MV-4-11 (cell line): ENCODE measurements around the gene ABI3BP.

ENCODE experiments used
- DNase-seq: peaks from one replicate; lab custom pipeline; 2025; lab: John Stamatoyannopoulos, UW

Gene ABI3BP

DNA sequence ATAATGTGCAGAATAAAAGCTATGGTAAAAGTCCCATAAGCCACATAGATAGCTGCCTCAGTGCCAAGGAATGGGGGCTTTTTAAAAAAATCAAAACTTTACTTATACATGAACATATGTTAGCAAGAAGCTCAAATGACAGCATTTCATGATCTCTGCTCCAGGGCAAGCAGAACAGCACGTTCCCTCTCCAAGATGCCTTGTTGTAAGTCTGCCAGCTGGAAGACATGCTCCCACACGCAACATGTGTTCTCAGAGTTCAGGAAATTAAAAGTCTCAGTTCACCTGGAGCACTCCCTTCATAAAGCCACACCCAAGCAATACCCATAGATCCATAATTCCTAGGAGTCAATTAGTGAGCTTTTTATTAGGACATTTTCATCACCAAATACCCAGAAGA is 52.2 kb downstream of the ABI3BP start:
- DNase-seq, result no peak

DNA sequence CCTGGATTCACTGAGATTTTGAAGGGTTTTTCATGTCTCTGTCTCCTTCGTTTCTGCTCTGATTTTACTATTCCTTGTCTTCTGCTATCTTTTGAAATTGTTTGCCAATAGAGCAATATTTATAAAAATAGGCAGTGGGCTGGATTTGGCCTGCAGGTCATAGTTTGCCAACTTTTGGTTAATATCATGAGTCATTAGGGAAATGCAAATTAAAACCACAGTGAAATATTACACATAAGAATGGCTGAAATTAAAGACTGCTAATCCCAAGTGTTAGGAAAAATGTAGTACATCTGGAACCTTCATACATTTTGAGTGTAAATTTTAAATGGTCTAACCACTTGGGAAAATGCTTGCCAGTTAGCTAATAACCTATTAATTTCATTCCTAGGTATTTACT is 56.3 kb downstream of the ABI3BP start:
- no peak for DNase-seq

DNA sequence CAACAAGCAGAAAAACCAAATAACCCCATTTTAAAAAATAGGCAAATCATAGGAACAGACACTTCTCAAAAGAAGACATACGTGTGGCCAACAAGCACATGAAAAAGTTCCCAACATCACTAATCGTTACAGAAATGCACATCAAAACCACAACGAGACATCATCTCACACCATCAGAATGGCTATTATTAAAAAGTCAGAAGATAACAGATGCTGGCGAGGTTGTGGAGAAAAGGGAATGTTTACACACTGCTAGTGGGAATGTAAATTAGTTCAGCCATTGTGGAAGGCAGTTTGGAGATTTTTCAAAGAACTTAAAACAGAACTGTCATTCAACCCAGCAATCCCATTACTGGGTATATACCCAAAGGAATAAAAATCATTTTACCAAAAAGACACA is 60.7 kb downstream of the ABI3BP start:
- DNase-seq, result no peak

DNA sequence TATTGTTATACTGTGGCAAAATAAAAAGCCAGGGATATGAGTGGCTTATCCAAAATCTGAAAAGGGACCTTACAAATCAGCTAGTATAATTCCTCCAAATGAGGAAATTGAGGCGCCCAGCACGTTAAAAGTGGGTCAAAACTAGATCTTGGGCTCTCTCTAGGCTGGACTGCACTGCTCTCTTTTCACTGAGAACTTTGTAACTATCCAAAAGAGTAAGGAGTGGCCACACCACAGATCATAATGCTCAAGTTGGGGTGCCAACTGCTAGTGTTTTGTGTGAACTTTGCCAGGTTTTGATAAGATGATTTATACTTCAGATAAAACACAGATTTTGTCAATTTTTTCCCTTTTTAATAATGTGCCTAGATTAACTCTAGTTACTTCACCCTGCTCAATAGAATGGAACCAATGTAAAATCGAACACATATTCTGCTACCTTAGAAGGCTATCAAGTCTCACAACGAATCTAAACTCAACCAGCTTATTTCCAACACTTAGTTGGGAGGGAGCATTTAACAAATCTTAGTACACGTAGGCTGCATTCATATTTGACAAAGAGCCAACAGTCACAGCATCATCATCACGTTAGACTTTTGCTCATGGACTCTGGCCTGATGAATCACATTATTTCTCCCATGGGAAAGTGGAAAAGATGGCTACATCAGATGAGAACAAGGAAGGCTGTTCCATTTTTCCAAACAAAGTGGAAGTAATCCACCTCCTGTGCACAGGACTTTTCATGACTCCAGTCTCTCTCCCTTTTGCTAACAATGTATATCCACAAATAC is 64.4 kb downstream of the ABI3BP start:
- DNase-seq, result no peak

DNA sequence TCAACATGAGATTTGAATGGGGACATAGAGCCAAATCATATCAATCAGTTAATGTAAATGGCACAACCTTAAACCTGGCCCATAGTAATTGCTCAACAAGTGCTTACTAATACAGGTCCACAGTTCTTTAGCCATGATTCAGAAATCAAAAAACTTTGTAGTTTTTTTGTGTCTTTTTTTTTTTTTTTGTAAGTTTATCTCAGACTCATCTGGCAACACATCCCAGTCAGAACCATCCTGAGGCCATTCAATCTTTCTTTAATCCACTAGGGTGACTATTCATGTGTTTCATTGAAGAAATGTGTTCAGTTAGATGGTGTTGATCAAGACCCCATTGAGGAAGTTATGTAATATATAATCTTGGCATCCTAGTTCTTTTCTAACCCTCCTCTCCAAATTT is 65.4 kb downstream of the ABI3BP start:
- DNase-seq, result no peak

DNA sequence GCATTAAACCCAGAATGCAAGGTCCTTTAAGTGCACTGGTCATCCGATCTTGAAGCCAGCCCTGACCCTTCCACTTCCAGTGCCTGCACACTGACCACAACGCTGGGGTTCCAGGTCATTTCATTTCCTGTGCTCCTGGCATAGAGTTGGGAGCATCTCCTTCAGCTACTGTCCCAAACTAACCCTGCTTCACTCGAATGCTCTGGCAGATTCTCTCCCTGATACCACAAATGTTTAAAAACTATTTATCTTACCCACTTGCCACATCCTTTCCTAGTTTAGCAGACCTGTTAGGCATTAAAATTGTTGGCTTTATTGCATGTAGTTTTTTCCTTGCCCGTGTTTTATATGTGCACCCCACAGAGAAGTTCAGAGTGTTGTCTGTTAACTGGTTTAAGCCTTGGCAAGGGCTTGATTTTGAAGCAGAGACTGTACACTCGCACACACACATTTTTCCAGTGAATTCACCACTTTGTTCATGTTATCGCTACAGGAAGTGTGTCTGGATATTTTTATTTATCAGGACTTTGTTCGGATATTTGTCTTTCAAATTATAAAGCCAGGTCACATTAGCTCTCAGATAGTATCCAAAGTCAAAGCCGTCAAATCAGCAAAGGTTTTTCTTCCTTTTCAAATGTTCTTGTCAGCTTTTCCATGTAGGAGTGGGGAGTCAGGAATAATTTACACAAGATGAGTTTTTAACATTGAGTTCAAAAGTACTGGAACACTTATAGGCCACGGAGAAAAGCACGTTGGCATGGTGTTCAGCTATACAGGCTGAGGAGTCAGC is 77.3 kb downstream of the ABI3BP start:
- no peak for DNase-seq

DNA sequence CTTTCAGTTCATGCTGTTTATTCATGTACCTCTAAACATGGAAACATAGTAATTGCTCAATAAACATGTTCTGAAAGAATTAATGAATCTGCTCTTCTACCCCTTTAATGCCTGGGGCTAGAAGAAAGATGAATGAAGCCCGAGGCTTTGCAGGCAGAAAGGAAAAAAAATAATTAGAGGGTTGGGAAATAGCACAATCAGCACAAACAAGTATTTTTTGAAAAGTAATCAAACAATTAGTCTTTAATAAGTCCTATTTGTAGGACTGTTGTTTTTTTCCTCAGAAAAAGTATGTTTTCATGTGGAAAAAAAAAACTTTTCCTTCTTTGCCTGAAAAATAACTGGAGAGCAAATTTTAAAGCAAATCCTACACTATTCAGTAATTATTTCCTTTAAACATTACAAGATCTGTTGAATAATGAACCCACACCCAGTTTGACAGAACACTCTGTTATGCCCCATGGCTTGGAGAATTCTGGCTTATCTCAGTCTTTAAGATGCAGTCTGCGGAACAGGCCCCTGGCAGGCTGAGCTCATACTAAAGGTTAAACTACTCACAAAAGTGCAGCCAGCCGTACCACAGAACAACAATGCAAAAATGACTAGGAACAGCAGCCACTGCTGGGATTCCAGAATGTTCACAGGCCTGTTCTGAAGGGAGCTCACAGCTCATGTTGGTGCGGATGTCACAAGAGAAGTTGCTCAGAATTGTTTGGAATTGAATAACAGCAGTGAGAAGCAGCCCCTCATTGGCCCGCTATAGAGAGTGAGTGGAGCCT is 79.2 kb downstream of the ABI3BP start:
- no peak for DNase-seq

DNA sequence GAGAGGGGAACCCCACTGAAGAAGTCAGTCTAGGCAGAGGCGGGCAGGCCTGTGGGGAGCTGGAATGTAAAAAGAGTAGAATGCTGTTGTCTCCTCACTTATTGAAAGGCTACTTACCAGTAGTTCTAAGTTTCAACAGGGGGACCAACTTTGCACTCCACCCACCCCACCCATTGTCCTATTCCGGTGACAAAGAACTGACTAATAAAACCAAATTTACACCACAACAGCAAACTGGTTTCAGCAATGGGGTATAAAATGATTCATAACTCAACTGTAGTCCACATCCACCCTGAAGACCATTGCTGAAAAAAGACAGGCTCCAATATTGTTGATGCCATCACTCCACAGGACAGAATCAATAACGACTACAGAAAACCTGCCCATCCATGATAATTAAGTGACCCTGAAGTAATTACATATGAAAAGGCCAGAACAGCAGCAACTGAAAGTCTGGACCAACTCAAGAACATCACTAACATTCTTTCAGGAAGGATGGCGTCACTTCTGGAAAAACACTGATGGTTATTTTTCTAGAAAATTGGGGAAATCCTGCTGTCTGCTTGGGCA is 80.2 kb downstream of the ABI3BP start:
- DNase-seq, result no peak

DNA sequence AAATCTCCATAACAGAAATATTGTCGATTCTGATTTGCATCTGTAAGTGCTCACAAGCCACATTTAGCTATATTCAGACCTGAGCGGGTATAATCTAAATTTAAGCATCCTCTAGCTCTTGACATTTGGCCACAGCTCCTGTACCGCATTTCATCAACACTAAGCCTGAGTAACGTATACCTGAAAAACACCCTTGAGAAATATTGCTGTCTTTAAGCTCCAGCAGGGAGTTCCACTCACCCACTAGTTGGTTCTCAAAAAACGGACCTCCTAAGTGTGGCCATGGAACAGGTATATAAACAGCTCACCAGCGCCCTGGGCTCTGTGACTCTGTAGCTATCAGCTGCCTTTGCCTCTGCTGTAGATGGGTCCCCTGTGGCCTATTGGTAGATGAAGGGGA is 80.7 kb downstream of the ABI3BP start:
- DNase-seq, result no peak

DNA sequence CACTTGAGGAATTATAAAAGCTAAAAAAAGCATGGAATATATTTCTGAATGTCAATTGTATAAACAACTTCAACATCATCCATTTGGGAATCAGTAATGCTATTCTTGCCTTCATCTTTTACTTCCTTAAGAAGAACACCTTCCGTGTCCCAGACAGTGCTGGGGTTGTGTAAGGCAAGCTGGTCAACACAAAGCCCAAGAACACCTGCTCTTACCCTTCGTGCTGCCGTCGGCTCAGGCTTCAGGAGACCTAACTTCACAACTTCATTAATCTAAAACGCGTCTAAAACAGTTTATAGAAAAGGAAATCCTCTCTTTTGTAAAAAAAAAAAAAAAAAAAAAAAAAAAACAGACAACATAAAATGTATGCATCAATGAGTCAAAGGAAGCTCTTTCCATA is 81.3 kb downstream of the ABI3BP start:
- DNase-seq, result no peak

DNA sequence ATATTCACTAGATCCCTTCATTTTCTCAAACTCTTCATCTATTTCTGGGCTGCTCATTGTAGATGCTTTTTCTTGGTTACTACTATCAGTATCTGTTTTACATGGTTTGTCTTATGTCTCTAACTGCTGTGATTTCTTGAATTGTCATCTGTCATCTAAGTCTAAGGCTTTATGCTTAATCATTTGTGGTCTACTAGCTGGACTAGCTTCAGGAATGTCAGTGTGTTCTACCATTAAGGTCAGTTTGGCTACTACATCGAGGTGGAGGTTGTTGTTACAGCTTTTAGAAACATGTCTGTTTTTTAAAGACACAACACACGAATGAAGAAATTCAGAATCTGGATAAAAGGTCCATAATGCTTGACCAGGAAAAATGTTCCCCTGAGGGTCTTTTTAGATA is 82.2 kb downstream of the ABI3BP start:
- DNase-seq, result no peak

DNA sequence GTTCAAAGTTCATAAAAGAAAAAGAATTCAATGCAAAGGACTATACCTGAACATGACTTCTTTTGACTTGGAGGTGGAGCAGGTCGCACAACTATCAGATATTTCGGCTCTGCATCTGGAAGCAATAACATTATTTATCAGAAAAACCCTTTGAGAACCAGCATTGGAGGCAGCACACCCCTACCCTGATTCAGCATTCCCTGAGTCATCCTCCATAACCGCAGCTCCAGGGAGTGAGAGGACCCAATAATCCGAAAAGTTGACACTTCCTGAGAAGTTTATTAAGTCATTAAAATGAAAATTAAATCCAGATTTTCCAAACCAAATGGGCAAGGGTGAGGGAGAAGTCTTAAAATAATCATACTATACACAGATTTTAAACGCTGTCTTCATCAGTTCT is 90.6 kb downstream of the ABI3BP start:
- no peak for DNase-seq

DNA sequence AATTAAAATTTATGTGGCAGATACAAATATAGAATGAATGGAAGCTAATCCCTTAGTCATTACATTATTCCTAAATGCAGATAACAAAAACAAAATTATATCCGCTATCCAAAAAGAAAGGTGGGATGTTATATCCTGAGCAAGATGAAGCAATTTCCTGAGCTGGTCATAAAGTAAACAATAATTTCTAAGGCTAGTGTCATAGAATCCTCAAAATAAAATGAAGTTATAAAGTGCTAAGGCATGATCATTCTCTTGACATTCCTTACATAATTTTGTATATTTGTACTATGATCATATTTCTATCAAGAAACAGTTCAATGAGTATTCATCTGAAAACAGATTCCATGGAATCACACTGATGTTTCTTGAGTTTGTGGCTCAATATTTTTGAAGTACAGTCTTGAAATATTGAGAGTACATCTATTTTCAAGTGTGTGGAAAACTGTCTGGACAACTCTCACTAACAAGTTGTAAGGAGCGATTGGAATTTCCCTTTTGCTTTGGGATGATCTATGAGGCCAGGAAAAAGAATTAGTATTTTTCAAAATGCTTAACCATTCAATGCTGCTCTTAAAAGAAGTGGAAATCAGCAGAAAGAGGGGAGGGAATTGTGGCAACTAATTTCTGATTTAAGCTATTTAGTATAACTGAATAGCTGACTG is 92.4 kb downstream of the ABI3BP start:
- no peak for DNase-seq

DNA sequence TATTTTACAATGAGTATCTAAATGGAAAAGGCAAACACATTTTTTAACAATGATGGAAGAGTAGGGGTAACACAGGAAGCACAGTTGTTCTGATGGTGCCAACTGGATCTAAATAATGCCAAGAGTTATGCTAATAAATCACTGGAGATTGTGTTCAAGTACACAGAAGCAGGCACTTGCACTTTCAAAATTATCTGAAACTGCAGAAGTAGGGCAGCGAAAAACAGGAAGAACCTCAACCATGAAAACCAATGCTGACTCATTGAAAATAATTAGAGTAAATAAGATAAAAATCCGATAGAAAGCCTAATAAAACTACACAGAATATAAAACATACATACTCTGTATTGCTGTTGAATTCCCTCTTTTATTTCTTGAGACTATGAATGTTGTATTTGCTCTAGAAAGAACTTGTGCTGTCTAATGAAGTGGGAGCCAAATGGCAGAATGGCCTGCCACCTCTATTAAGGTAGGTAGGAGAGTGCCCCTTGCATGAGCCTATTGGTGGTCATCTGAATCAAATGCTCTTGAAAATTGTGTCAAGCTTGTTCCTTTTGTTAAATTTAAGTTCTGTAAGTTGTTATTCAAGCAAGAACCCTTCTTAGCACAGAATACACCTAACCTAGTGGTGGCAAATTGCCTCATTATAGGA is 93.7 kb downstream of the ABI3BP start:
- DNase-seq, result peak; percentile 19

DNA sequence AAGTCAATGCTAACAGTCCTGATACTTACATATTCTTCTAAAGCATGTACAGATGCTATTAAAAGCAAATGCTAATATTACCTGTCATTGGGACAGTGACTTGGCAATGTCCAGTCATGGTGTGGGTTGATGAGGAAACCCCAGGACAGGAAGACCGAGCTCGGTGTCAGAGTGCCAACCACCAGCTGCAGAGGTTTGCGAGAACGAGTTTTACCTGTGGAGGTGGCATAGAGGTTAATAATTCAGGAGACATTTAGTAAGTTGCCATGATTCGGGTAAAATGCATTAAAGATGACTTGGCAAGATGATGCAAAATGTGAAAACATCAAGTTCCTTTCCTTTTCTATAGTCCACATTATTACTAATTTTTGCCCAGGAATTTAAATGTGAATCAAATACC is 94.5 kb downstream of the ABI3BP start:
- no peak for DNase-seq

DNA sequence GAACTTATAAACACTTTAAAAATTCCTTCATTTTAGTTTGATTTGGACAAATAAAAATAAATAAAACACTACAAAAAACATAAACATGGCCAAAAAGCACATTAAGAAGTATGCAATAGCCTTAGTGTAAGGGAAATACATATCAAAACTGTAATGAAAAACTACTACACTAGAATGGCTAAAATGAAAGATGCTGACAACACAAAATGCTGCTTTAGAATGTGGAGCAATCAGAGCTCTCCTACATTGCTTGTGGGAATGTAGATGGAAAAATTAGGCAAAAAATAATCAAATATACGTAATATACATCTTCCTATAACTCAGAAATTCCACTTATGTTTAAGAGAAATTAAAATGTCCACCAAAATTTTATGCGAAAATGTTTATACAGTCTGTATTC is 96.2 kb downstream of the ABI3BP start:
- DNase-seq, result no peak

DNA sequence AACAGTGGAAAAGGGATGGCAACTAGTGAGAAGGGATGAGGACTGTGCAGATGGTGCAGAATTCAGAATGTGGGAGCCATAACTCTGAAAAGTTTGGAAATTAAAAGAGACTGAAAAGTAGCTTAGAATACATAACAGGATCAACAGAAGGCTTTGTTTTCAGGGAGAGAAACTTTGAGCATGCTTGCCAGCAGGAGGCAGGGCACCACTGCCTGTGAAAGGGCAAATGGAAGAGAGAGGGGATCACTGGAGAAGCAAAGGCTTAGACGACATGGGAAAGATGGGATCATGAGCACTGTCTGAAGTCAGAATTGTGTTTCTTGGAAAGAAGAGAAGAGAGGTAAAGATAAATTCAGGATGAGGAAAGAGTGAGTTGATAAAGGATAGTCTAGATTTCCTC is 99.6 kb downstream of the ABI3BP start:
- no peak for DNase-seq

DNA sequence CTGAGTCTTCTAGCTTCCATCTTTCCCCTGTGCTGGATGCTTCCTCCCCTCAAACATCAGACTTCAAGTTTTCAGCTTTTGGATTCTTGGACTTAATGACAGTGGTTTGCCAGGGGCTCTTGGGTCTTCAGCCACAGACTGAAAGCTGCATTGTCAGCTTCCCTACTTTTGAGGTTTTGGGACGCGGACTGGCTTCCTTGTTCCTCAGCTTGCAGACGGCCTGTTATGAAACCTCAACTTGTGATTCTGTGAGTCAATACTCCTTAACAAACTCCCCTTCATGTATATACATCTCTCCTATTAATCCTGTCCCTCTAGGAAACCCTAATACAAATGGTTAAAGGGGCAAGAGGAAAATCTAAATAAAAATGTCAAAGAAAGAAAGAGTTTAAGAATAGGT is 100.1 kb downstream of the ABI3BP start:
- DNase-seq, result peak; percentile 38

DNA sequence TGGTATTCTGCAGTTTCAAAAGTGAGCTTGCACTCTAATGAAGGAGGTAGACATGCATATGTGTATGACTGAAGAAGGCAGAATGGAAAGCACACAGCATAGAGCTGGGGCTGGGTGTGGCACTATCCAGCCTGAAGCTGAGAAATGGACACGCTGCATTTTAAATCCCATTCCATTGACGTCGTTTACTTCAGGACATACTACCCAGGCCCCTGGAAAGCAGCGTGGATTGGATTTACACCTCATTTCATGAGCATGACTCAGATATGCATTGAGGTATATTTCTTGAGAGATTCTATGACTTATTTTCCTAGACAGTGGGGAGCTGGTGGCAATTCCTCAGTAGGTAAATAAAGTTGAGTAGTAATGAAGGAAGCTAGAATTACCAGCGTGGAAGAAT is 101.4 kb downstream of the ABI3BP start:
- no peak for DNase-seq

DNA sequence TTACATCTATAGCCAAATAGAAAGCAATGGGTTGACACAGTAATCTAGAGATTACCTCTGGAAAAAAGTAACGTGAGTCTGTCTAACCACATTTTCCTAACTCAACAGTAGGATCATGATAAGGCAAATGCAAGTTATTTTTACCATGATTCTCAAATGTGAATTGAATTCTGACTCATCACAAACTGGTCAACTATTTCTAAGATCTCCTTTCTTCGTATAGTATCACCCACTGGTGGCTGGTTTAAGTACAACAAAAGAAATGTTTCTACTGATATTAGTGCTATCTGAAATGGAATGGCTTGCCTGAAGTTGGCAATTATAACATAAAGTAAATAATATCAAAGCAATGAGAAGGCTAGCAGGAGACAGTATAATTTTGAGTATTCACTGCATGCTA is 102.2 kb downstream of the ABI3BP start:
- DNase-seq, result peak; percentile 1

DNA sequence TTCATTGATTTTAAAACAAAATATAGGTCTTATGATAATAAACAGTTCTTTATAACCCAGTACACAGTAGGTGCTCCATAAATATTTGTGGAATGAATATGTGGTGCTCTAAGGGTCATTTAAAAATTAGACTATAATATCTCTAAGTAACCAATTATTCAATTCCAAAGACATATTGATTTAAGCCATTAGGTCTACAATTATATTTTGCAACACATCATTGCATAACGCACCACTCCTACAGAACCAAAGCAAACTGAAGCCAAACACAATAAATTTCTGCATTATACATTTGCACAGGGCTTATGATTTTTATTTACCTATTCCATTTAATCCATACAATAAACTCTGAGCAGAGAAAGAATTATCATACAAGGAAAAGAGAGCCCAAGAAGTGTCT is 104.3 kb downstream of the ABI3BP start:
- no peak for DNase-seq
